ENCODE results near the gene FCHSD2.

The FCHSD2 gene

DNA sequence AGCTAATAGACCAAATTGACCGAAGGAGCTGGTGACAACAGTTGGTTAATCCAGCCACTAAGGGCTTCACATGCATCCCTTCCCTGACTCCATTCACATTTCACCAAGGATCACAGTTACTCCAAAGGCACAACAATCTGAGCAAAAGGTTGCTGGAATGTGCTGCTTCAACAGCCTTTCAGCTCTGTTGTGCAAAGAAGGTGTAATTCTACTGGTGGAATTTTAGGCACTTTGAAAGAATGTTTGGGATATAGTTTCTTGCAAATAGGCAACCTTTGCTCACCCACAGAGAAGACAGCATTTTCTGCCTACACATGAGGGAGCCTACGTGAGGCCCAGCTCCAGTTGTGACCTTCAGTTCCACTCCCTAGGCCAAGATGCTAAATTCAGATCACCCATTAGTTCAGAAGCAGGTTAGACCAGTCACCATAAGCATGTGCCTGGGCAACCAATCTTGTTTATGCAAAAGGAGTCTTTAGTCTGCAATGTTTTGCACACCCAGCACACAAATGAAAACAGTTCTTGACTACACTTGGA, 21.6 kb upstream of the FCHSD2 start:
- no peak for DNase-seq (ENCODE audit: low spot score)
- TF ChIP-seq, protein P1, sequence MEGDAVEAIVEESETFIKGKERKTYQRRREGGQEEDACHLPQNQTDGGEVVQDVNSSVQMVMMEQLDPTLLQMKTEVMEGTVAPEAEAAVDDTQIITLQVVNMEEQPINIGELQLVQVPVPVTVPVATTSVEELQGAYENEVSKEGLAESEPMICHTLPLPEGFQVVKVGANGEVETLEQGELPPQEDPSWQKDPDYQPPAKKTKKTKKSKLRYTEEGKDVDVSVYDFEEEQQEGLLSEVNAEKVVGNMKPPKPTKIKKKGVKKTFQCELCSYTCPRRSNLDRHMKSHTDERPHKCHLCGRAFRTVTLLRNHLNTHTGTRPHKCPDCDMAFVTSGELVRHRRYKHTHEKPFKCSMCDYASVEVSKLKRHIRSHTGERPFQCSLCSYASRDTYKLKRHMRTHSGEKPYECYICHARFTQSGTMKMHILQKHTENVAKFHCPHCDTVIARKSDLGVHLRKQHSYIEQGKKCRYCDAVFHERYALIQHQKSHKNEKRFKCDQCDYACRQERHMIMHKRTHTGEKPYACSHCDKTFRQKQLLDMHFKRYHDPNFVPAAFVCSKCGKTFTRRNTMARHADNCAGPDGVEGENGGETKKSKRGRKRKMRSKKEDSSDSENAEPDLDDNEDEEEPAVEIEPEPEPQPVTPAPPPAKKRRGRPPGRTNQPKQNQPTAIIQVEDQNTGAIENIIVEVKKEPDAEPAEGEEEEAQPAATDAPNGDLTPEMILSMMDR (IDR thresholded peaks at IDR 0.05; ENCODE audit: extremely low read depth, missing control alignments), result no peak

- no peak for DNase-seq (ENCODE audit: low spot score)
- TF ChIP-seq, protein P1 (IDR thresholded peaks at IDR 0.05; ENCODE audit: extremely low read depth, missing control alignments), result no peak
Measured at GRCh38 chr11:73162196-73162740, 20.1 kb upstream of the FCHSD2 start.

- no peak for DNase-seq (ENCODE audit: low spot score)
- TF ChIP-seq, protein P1 (IDR thresholded peaks at IDR 0.05; ENCODE audit: extremely low read depth, missing control alignments), result no peak
Measured at GRCh38 chr11:73160005-73160760, 18.1 kb upstream of the FCHSD2 start.

DNA sequence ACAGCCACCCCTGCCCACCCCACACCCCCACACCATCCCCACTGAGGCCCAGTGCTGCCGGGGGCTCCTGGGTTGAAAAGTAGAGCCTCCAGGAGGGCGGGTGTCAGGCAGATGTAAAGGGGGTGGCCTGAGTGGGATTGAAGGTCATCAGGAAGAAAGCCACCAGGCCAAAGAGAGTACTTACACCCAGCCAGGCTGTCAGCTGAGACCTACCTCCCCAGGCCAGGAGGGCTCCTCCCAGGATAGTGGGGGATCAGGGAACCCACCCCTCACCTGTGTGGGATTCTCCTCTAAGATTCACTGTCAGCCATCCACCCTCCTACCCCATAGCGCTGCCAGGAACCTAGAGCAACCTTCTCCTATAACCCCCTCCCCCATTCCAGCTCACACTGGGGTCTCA, 17.2 kb upstream of the FCHSD2 start:
- no peak for DNase-seq (ENCODE audit: low spot score)
- TF ChIP-seq, protein P1 (IDR thresholded peaks at IDR 0.05; ENCODE audit: extremely low read depth, missing control alignments), result no peak

DNA sequence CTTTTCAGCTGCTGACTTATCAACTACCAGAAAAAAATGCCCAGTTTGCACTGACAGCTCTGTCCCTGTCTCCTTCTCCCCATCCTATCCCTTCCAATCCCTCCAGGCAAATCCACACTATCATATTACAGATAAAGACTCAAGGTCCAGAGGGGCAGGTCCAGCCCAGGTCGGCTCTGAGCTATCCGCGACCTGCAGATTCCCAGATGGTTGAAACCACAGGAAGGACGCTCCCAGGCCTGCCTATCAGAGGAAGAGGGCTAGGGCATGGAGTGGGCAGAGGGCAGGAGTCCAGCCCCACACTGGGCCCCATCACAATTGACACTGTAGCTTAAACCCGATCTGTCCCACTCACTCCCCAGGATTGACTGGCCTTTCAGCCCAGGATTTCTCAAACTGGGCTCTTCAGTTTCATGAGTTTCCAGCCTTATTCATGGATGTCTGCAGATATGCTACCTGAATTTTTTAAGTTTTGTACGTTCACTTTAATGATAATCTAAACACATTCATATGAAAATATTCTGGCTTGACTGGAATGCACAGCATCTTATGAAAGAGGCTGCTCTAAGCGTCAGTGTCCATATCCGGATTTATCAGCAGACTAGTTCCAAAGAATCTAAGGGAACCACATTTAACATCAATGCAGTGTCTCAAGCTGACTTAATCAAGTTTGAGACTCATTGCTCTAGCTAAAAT, 16.4 kb upstream of the FCHSD2 start:
- TF ChIP-seq, protein P1 (IDR thresholded peaks at IDR 0.05; ENCODE audit: extremely low read depth, missing control alignments), result no peak
- no peak for DNase-seq (ENCODE audit: low spot score)

GRCh38 chr11:73157101-73158010, 15.2 kb upstream of the FCHSD2 start:
- TF ChIP-seq, protein P1 (IDR thresholded peaks at IDR 0.05; ENCODE audit: extremely low read depth, missing control alignments), result no peak
- DNase-seq (ENCODE audit: low spot score), result peak; percentile 63

Data from GM20000 (cell line).